Subcutaneous abdominal adipose tissue (tissue), 5 donors: ENCODE results near the gene TLR3.

Source experiments
- H3K27ac ChIP-seq: one replicate; pipeline ENCODE4 v1.7.0; 2013; ENCODE audit warnings: low read depth, mild to moderate bottlenecking, inconsistent platforms, low read length, moderate library complexity
- H3K27me3 ChIP-seq, 5 donors: one replicate each; pipeline ENCODE4 v1.7.0; 2013; ENCODE audit warnings: low read length in 5 of 5, inconsistent platforms in 1 of 5; ENCODE audit not compliant: control insufficient read depth in 5 of 5, insufficient read depth in 4 of 5
- H3K36me3 ChIP-seq, 5 donors: one replicate each; pipeline ENCODE4 v1.7.0; 2013; ENCODE audit warnings: low read length in 5 of 5; ENCODE audit not compliant: control insufficient read depth in 5 of 5, insufficient read depth in 5 of 5
- H3K4me1 ChIP-seq, 5 donors: one replicate each; pipeline ENCODE4 v1.7.0; 2013; ENCODE audit warnings: low read length in 5 of 5, mild to moderate bottlenecking in 3 of 5, moderate library complexity in 1 of 5; ENCODE audit not compliant: control insufficient read depth in 5 of 5, insufficient read depth in 5 of 5
- H3K4me3 ChIP-seq, 5 donors: one replicate each; pipeline ENCODE4 v1.7.0; 2013; ENCODE audit warnings: low read length in 5 of 5, low read depth in 1 of 5
- H3K9ac ChIP-seq, 5 donors: one replicate each; pipeline ENCODE4 v1.7.0; 2013; ENCODE audit warnings: low read length in 5 of 5, mild to moderate bottlenecking in 4 of 5, moderate library complexity in 3 of 5
- H3K9me3 ChIP-seq, 5 donors: one replicate each; pipeline ENCODE4 v1.7.0; 2013; ENCODE audit warnings: low read length in 5 of 5; ENCODE audit not compliant: control insufficient read depth in 5 of 5
- donor health status: healthy.
- donor health status: healthy.
- donor health status: healthy.
- donor health status: healthy.
- donor health status: healthy.

TLR3 gene

GRCh38 chr4:186068581-186069348 lies at the start of gene TLR3:
TSS of gene TLR3 (plus strand) at chr4:186069156. CDS start at chr4:186076620, 7,464 bp downstream.
- H3K4me3 ChIP-seq = peak within 1 kb of the TSS; percentile 79 to 92 (median 87)
- H3K27ac ChIP-seq = peak within 1 kb of the TSS; percentile 81
- H3K9me3 ChIP-seq = no peaks in the 10 kb centered on the region
- H3K4me1 ChIP-seq = peaks cover 3 to 23% (median 20%) of the 10 kb centered on the region in 5 donors
- H3K36me3 ChIP-seq = no peaks in the 10 kb centered on the region
- H3K27me3 ChIP-seq = no peaks in the 10 kb centered on the region
- H3K9ac ChIP-seq = peak within 1 kb of the TSS; percentile 70 to 89 (median 81)

GRCh38 chr4:186019269-186019668 lies 49.7 kb upstream of the TLR3 start:
- Histone ChIP-seq H3K9me3 (no peaks in the 10 kb centered on the region), H3K4me1 (peaks cover 0 to 5% (median 3%) of the 10 kb centered on the region in 5 donors), H3K36me3 (no peaks in the 10 kb centered on the region), H3K4me3 (no peak overlapping the region), H3K27ac (no peak overlapping the region), H3K27me3 (no peaks in the 10 kb centered on the region), H3K9ac (no peak overlapping the region)

- H3K4me1 ChIP-seq = peaks cover 0 to 5% (median 3%) of the 10 kb centered on the region in 5 donors
- no peak overlapping the region for H3K9ac ChIP-seq
- no peak overlapping the region for H3K4me3 ChIP-seq
- H3K27ac ChIP-seq = no peak overlapping the region
- H3K27me3 ChIP-seq = no peaks in the 10 kb centered on the region
- H3K36me3 ChIP-seq = no peaks in the 10 kb centered on the region
- no peaks in the 10 kb centered on the region for H3K9me3 ChIP-seq
Measured at GRCh38 chr4:186020106-186020792, 48.7 kb upstream of the TLR3 start.

GRCh38 chr4:186020793-186021407 lies 48.1 kb upstream of the TLR3 start:
- no peaks in the 10 kb centered on the region for H3K9me3 ChIP-seq
- H3K27ac ChIP-seq = no peak overlapping the region
- H3K9ac ChIP-seq = no peak overlapping the region
- H3K4me1 ChIP-seq = peaks cover 0 to 5% (median 3%) of the 10 kb centered on the region in 5 donors
- peak overlapping the region in 1 of 5 donors; percentile 52 for H3K4me3 ChIP-seq
- no peaks in the 10 kb centered on the region for H3K36me3 ChIP-seq
- H3K27me3 ChIP-seq = no peaks in the 10 kb centered on the region

GRCh38 chr4:186021461-186022167 lies 47.3 kb upstream of the TLR3 start:
- H3K9ac ChIP-seq = no peak overlapping the region
- H3K36me3 ChIP-seq = no peaks in the 10 kb centered on the region
- peaks cover 0 to 5% (median 3%) of the 10 kb centered on the region in 5 donors for H3K4me1 ChIP-seq
- H3K27me3 ChIP-seq = no peaks in the 10 kb centered on the region
- H3K27ac ChIP-seq = no peak overlapping the region
- H3K4me3 ChIP-seq = peak overlapping the region in 1 of 5 donors; percentile 52
- no peaks in the 10 kb centered on the region for H3K9me3 ChIP-seq

- Histone ChIP-seq H3K9ac (no peak overlapping the region), H3K36me3 (no peaks in the 10 kb centered on the region), H3K4me1 (peaks cover 0 to 5% (median 3%) of the 10 kb centered on the region in 5 donors), H3K27ac (no peak overlapping the region), H3K27me3 (no peaks in the 10 kb centered on the region), H3K9me3 (no peaks in the 10 kb centered on the region), H3K4me3 (no peak overlapping the region)
Measured at GRCh38 chr4:186023975-186024374, 45.0 kb upstream of the TLR3 start.

- Histone ChIP-seq H3K36me3 (no peaks in the 10 kb centered on the region), H3K4me1 (peaks cover under 1 to 13% (median 11%) of the 10 kb centered on the region in 5 donors), H3K27ac (no peak overlapping the region), H3K27me3 (no peaks in the 10 kb centered on the region), H3K9ac (no peak overlapping the region), H3K4me3 (no peak overlapping the region), H3K9me3 (no peaks in the 10 kb centered on the region)
Measured at GRCh38 chr4:186024637-186025407, 44.1 kb upstream of the TLR3 start.

- Histone ChIP-seq H3K27ac (no peak overlapping the region), H3K36me3 (no peaks in the 10 kb centered on the region), H3K4me1 (peaks cover 6 to 18% (median 16%) of the 10 kb centered on the region in 5 donors), H3K9ac (no peak overlapping the region), H3K4me3 (no peak overlapping the region), H3K9me3 (no peaks in the 10 kb centered on the region), H3K27me3 (no peaks in the 10 kb centered on the region)
Measured at GRCh38 chr4:186025408-186025690, 43.6 kb upstream of the TLR3 start.

GRCh38 chr4:186027405-186027804 lies 41.6 kb upstream of the TLR3 start:
- H3K4me1 ChIP-seq = peaks cover 10 to 22% (median 19%) of the 10 kb centered on the region in 5 donors

More at GRCh38 chr4:186027405-186027804, 41.6 kb upstream of the TLR3 start:
- Histone ChIP-seq H3K27me3 (no peaks in the 10 kb centered on the region), H3K36me3 (no peaks in the 10 kb centered on the region), H3K27ac (no peak overlapping the region), H3K9ac (no peak overlapping the region), H3K4me3 (no peak overlapping the region), H3K9me3 (no peaks in the 10 kb centered on the region)
